HEK293 (cell line): ENCODE data around the gene OPCML.

ENCODE experiments used
- CTCF ChIA-PET: fragments of 350-600 bp; formaldehyde crosslinking; extraction: SDS; loops from one replicate; lab custom pipeline; 2021; ENCODE audit warnings: antibody characterized with exemption; lab: Yijun Ruan, JAX
- POLR2A ChIA-PET: fragments of 300-600 bp; formaldehyde crosslinking; extraction: SDS; loops from one replicate; lab custom pipeline; 2020; ENCODE audit warnings: antibody characterized with exemption, inconsistent platforms; lab: Yijun Ruan, JAX
- H3K27ac ChIP-seq: fragments of 200-500 bp; sonication (Bioruptor generic); 2 replicates; pipeline ENCODE4 v1.5.1; 2014; ENCODE audit warnings: low read depth, low read length, control low read depth, inconsistent platforms; ENCODE audit errors: extremely low read depth
- H3K36me3 ChIP-seq, 2 experiments: fragments of 200-500 bp in 1 of 2; sonication (Bioruptor generic) in 1 of 2; 1 replicate in 1 of 2; 2 replicates in 1 of 2; pipeline ENCODE4 v1.5.1; 2014 to 2017; ENCODE audit warnings: inconsistent platforms in 2 of 2, low read length in 2 of 2; ENCODE audit not compliant: control insufficient read depth in 2 of 2, insufficient read depth in 1 of 2
- H3K4me1 ChIP-seq: fragments of 200-500 bp; sonication (Bioruptor generic); 2 replicates; pipeline ENCODE4 v1.5.1; 2014; ENCODE audit warnings: mild to moderate bottlenecking, low read length, inconsistent platforms; ENCODE audit not compliant: control insufficient read depth, insufficient read depth
- H3K4me3 ChIP-seq: 2 replicates; pipeline ENCODE4 v1.5.1; 2011; ENCODE audit warnings: low read depth, mild to moderate bottlenecking, control low read depth, low read length, moderate library complexity
- H3K9me3 ChIP-seq: fragments of 200-500 bp; sonication (Bioruptor generic); 2 replicates; pipeline ENCODE4 v1.5.1; 2014; ENCODE audit warnings: low read depth, low read length, inconsistent platforms; ENCODE audit not compliant: control insufficient read depth, insufficient read depth
- BCL11A ChIP-seq: fragments of 450-650 bp; formaldehyde crosslinking; IDR thresholded peaks from 2 replicates; pipeline ENCODE4 v1.5.1; 2016; ENCODE audit warnings: low read depth, missing biosample characterization, missing genetic modification characterization
- GFI1B ChIP-seq: fragments of 450-650 bp; formaldehyde crosslinking; IDR thresholded peaks from 2 replicates; pipeline ENCODE4 v1.5.1; 2016; ENCODE audit warnings: missing biosample characterization, missing genetic modification characterization
- GLIS2 ChIP-seq: fragments of 450-650 bp; formaldehyde crosslinking; IDR thresholded peaks from 2 replicates; pipeline ENCODE4 v1.5.1; 2016; ENCODE audit warnings: missing biosample characterization, missing genetic modification characterization
- HOXA7 ChIP-seq: sonication (generic); formaldehyde crosslinking; IDR thresholded peaks from 2 replicates; pipeline ENCODE4 v1.8.1; 2022; ENCODE audit warnings: missing genetic modification reagents, borderline replicate concordance
- MZF1 ChIP-seq: fragments of 450-650 bp; formaldehyde crosslinking; IDR thresholded peaks from 2 replicates; pipeline ENCODE4 v1.5.1; 2017; ENCODE audit warnings: missing biosample characterization, missing genetic modification characterization, borderline replicate concordance
- PRDM1 ChIP-seq: fragments of 450-650 bp; formaldehyde crosslinking; IDR thresholded peaks from 2 replicates; pipeline ENCODE4; 2016; ENCODE audit warnings: missing biosample characterization, missing genetic modification characterization
- ZNF133 ChIP-seq: fragments of 450-650 bp; formaldehyde crosslinking; IDR thresholded peaks from 2 replicates; pipeline ENCODE4 v1.5.1; 2016; ENCODE audit warnings: missing biosample characterization, missing genetic modification characterization
- ZNF175 ChIP-seq: fragments of 450-650 bp; formaldehyde crosslinking; IDR thresholded peaks from 2 replicates; pipeline ENCODE4 v1.5.1; 2016; ENCODE audit warnings: missing biosample characterization, missing genetic modification characterization
- ZNF274 ChIP-seq, 2 experiments: fragments of 200-500 bp in 1 of 2; fragments of 450-650 bp in 1 of 2; sonication (Bioruptor generic) in 1 of 2; formaldehyde crosslinking in 1 of 2; IDR thresholded peaks; 2 replicates each; pipeline versions ENCODE4 v1.5.1 to v1.6.1; 2014 to 2016; ENCODE audit warnings: borderline replicate concordance in 1 of 2, inconsistent platforms in 1 of 2, low read length in 1 of 2, missing biosample characterization in 1 of 2, missing genetic modification characterization in 1 of 2
- ZNF561 ChIP-seq: fragments of 450-650 bp; IDR thresholded peaks from 2 replicates; pipeline ENCODE4 v1.5.1; 2018; ENCODE audit warnings: missing biosample characterization, missing genetic modification characterization, borderline replicate concordance
- ZNF837 ChIP-seq: fragments of 450-650 bp; formaldehyde crosslinking; IDR thresholded peaks from 2 replicates; pipeline ENCODE4 v1.5.1; 2016; ENCODE audit warnings: missing biosample characterization, missing genetic modification characterization
- TF ChIP-seq, protein P1 (sequence below): fragments of 450-650 bp; formaldehyde crosslinking; IDR thresholded peaks from 2 replicates; pipeline ENCODE4 v1.5.1; 2016; ENCODE audit warnings: missing biosample characterization, missing genetic modification characterization
- TF ChIP-seq, protein P2 (sequence below): fragments of 450-650 bp; formaldehyde crosslinking; IDR thresholded peaks from 2 replicates; pipeline ENCODE4 v1.5.1; 2016; ENCODE audit warnings: missing biosample characterization, missing genetic modification characterization
- TF ChIP-seq, protein P3 (sequence below): fragments of 450-650 bp; formaldehyde crosslinking; IDR thresholded peaks from 2 replicates; pipeline ENCODE4 v1.5.1; 2017; ENCODE audit warnings: missing biosample characterization, missing genetic modification characterization
- TF ChIP-seq, protein P4 (sequence below): fragments of 450-650 bp; formaldehyde crosslinking; IDR thresholded peaks from 2 replicates; pipeline ENCODE4 v1.5.1; 2017; ENCODE audit warnings: missing biosample characterization, missing genetic modification characterization
- TF ChIP-seq, protein P5 (sequence below): fragments of 450-650 bp; formaldehyde crosslinking; IDR thresholded peaks from 2 replicates; pipeline ENCODE4 v1.5.1; 2016; ENCODE audit warnings: missing biosample characterization, missing genetic modification characterization
- TF ChIP-seq, protein P6 (sequence below): fragments of 450-650 bp; formaldehyde crosslinking; IDR thresholded peaks from 2 replicates; pipeline ENCODE4 v1.5.1; 2016; ENCODE audit warnings: missing biosample characterization, missing genetic modification characterization

The OPCML gene

DNA sequence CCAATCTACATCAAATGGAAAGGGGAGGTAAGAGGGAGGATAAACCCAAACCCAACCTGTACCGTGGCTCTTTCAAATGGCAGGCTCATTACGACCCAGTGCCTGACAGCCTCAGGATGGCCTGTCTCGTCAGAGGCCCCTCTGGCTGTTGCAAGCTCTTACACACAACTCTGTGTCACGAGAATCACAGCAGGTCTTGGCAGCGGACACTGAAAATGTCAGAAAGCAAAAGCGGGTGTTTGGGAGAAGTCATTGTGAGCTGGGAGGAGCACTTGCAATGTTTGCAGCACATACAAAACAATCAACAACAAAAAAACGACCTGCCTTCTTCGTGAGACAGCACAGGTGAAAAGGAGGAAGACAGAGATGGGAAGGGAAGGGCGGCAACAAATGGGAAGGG, 248.1 kb downstream of the OPCML start (continued):
- TF ChIP-seq, protein P1, sequence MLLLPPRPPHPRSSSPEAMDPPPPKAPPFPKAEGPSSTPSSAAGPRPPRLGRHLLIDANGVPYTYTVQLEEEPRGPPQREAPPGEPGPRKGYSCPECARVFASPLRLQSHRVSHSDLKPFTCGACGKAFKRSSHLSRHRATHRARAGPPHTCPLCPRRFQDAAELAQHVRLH (tag by site-specific recombination): no peak

DNA sequence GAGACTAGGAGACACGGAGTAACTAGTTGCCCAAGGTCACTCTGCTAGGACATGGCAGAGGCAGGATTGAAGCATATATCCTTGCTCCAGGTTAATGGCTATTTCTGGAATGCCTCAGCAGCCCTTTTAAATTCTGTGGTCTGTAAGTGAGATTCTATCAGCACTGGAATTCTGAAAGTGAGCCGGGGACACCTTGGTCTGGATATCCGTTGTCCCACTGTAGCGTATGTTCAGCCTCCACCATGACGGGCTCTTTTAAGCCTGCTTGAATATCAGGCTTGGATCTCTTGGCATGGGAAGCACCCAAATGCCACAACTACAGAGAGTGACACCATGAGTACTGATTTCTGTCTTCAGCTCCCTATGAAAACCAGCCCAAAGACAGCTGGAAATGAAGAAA, 254.4 kb downstream of the OPCML start:
- no peaks in the 10 kb centered on the region for H3K9me3 ChIP-seq
- H3K36me3 ChIP-seq: no peaks in the 10 kb centered on the region
- no peak overlapping the region for H3K4me3 ChIP-seq
- H3K27ac ChIP-seq: no peak overlapping the region
- POLR2A ChIA-PET: no interaction called here
- TF ChIP-seq MZF1 (tag by site-specific recombination): no peak
- TF ChIP-seq, protein P2, sequence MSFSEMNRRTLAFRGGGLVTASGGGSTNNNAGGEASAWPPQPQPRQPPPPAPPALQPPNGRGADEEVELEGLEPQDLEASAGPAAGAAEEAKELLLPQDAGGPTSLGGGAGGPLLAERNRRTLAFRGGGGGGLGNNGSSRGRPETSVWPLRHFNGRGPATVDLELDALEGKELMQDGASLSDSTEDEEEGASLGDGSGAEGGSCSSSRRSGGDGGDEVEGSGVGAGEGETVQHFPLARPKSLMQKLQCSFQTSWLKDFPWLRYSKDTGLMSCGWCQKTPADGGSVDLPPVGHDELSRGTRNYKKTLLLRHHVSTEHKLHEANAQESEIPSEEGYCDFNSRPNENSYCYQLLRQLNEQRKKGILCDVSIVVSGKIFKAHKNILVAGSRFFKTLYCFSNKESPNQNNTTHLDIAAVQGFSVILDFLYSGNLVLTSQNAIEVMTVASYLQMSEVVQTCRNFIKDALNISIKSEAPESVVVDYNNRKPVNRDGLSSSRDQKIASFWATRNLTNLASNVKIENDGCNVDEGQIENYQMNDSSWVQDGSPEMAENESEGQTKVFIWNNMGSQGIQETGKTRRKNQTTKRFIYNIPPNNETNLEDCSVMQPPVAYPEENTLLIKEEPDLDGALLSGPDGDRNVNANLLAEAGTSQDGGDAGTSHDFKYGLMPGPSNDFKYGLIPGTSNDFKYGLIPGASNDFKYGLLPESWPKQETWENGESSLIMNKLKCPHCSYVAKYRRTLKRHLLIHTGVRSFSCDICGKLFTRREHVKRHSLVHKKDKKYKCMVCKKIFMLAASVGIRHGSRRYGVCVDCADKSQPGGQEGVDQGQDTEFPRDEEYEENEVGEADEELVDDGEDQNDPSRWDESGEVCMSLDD: no peak
- TF ChIP-seq, protein P3, sequence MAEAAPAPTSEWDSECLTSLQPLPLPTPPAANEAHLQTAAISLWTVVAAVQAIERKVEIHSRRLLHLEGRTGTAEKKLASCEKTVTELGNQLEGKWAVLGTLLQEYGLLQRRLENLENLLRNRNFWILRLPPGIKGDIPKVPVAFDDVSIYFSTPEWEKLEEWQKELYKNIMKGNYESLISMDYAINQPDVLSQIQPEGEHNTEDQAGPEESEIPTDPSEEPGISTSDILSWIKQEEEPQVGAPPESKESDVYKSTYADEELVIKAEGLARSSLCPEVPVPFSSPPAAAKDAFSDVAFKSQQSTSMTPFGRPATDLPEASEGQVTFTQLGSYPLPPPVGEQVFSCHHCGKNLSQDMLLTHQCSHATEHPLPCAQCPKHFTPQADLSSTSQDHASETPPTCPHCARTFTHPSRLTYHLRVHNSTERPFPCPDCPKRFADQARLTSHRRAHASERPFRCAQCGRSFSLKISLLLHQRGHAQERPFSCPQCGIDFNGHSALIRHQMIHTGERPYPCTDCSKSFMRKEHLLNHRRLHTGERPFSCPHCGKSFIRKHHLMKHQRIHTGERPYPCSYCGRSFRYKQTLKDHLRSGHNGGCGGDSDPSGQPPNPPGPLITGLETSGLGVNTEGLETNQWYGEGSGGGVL (tag by site-specific recombination): no peak
- no peak for TF ChIP-seq ZNF561 (tag by site-specific recombination)
- TF ChIP-seq PRDM1 (tag by site-specific recombination): no peak
- no peak for TF ChIP-seq ZNF274 (IDR thresholded peaks at IDR 0.05; ENCODE audit: low read length)
- no peak for TF ChIP-seq ZNF274 (tag by site-specific recombination; IDR thresholded peaks at IDR 0.05; ENCODE audit: borderline replicate concordance)
- no peak for TF ChIP-seq GLIS2 (tag by site-specific recombination)
- TF ChIP-seq, protein P4, sequence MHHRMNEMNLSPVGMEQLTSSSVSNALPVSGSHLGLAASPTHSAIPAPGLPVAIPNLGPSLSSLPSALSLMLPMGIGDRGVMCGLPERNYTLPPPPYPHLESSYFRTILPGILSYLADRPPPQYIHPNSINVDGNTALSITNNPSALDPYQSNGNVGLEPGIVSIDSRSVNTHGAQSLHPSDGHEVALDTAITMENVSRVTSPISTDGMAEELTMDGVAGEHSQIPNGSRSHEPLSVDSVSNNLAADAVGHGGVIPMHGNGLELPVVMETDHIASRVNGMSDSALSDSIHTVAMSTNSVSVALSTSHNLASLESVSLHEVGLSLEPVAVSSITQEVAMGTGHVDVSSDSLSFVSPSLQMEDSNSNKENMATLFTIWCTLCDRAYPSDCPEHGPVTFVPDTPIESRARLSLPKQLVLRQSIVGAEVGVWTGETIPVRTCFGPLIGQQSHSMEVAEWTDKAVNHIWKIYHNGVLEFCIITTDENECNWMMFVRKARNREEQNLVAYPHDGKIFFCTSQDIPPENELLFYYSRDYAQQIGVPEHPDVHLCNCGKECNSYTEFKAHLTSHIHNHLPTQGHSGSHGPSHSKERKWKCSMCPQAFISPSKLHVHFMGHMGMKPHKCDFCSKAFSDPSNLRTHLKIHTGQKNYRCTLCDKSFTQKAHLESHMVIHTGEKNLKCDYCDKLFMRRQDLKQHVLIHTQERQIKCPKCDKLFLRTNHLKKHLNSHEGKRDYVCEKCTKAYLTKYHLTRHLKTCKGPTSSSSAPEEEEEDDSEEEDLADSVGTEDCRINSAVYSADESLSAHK (tag by site-specific recombination): no peak
- no peak for TF ChIP-seq ZNF133
- no peaks in the 10 kb centered on the region for H3K4me1 ChIP-seq
- CTCF ChIA-PET: interaction anchor here (1.0 kb wide), 1 partner anchor 143 kb away, joined by 3 read pairs; no protein-coding TSS in a partner anchor

DNA sequence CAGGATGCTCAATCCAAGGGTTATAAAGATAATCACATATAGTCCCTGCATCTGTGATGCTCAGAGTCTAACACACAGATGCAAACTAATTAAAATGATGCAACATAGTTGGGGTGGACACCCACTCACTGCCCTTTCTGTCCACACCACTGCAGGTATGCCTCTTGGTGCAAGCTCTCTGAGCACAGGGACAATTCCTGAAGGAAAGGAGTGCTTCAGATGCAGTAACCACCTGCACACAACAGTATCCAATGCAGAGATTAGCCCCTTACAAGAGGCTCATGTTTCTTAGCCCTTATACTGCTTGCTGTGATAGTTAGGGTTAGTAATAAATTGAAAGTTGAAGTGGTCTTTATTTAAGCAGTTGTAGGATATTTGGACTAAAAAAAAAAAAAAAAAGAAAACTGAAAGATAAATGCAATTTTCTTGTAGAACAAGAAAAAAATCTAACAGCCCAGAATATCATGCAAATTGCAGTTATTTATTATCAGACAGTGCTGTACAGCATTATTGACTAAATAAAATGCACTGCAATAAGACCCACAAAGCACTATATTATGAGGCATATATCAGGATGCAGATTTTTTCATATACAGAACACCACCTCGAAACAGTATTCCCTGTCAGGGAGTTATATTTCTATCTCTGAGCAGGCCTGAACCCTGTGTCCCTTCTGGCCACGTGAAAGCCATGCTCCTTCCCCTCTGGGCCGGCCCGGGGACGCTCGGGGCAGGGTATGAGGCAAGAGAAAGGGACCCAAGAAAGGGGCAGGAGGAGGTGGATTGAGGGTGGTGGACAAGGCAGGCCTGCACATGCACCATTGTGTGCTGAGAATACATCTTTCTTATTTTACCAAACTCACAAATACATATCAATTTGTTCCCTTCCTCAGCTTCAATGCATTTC, 260.2 kb downstream of the OPCML start:
- H3K36me3 ChIP-seq: no peaks in the 10 kb centered on the region
- no peaks in the 10 kb centered on the region for H3K9me3 ChIP-seq
- ChIA-PET CTCF (no interaction called here), POLR2A (no interaction called here)
- H3K4me3 ChIP-seq: no peak overlapping the region
- H3K4me1 ChIP-seq: no peaks in the 10 kb centered on the region
- H3K27ac ChIP-seq: no peak overlapping the region
- TF ChIP-seq, protein P3 (tag by site-specific recombination): no peak
- TF ChIP-seq BCL11A (tag by site-specific recombination) (no peak), ZNF837 (tag by site-specific recombination) (no peak), HOXA7 (CRISPR knock-in tag) (no peak), ZNF175 (tag by site-specific recombination) (no peak), GFI1B (tag by site-specific recombination) (no peak)
- TF ChIP-seq, protein P5, sequence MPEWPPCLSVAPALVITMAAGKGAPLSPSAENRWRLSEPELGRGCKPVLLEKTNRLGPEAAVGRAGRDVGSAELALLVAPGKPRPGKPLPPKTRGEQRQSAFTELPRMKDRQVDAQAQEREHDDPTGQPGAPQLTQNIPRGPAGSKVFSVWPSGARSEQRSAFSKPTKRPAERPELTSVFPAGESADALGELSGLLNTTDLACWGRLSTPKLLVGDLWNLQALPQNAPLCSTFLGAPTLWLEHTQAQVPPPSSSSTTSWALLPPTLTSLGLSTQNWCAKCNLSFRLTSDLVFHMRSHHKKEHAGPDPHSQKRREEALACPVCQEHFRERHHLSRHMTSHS: no peak
- TF ChIP-seq, protein P6, sequence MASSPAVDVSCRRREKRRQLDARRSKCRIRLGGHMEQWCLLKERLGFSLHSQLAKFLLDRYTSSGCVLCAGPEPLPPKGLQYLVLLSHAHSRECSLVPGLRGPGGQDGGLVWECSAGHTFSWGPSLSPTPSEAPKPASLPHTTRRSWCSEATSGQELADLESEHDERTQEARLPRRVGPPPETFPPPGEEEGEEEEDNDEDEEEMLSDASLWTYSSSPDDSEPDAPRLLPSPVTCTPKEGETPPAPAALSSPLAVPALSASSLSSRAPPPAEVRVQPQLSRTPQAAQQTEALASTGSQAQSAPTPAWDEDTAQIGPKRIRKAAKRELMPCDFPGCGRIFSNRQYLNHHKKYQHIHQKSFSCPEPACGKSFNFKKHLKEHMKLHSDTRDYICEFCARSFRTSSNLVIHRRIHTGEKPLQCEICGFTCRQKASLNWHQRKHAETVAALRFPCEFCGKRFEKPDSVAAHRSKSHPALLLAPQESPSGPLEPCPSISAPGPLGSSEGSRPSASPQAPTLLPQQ (tag by site-specific recombination): no peak
